ENCODE results near the gene SLC37A4. TPM values are rescaled to one million over a fixed set of nuclear protein-coding genes. Genes with fewer than 3 reads are reported as not detected.

The SLC37A4 gene
- total and polyA plus RNA-seq, 3 donors from 2014 or later: 23.8 to 27.7 (median 26.0) TPM

DNA sequence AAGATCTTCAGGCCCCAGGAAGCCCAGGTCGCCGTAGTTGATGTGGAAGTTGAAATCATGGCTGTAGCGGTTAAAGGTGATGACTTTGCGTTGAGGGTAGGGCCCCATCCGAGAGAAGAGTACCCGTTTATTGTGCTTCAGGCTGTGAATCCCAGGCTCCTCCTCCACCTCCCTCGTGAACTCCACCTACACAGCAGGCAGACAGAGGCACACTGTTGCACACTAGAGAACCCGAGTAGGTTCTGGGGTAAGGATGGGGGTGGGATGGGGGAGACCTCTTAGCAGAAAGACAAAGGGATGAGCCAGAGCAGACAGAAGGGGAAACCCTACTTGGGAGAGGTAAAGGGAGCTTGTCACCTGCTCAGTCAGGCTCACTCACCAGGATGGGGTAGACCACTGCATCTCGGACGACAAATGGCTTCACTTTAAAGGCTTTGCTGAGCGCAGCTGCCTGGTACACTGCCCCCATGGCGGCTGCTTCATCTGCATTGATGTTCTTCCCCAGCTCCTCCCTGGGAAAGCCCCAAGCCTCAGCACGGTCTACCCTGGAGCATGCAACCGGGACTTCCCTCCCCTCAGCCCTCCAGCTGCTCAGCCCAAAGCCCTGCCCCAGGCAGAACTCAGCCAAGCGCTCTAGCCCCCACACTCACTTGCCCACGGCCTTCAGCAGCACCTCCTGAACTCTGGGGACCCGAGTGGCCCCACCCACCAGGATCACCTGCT, 20.9 kb upstream of the SLC37A4 start:
- Histone ChIP-seq H3K27me3 (no peaks in the 10 kb centered on the region), H3K4me3 (no peak overlapping the region), H3K9me3 (no peaks in the 10 kb centered on the region), H3K4me1 (peaks cover 7% of the 10 kb centered on the region), H3K36me3 (ENCODE audit: low read depth, missing control alignments) (no peaks in the 10 kb centered on the region), H3K27ac (no peak overlapping the region)
- WGBS, 2 donors: 87 to 89% methylated on average over 17 of the region's 17 CpGs
- intact Hi-C loops (cut with DNase I; ENCODE audit: low total_unique reads): no loop called here
- TF ChIP-seq POLR2A (IDR thresholded peaks at IDR 0.05) (no peak), CTCF (IDR thresholded peaks at IDR 0.05) (no peak)
- DNase-seq: no peak

GRCh38 chr11:119049081-119049480, 18.4 kb upstream of the SLC37A4 start:
- WGBS, 2 donors: 97 to 100% methylated on average over 1 to 7 of the region's 7 CpGs
- H3K36me3 ChIP-seq (ENCODE audit: low read depth, missing control alignments): no peaks in the 10 kb centered on the region
- H3K9me3 ChIP-seq: no peaks in the 10 kb centered on the region
- no peak overlapping the region for H3K27ac ChIP-seq
- no peak overlapping the region for H3K4me3 ChIP-seq
- intact Hi-C loops (cut with DNase I; ENCODE audit: low total_unique reads): no loop called here
- H3K4me1 ChIP-seq: no peaks in the 10 kb centered on the region
- no peaks in the 10 kb centered on the region for H3K27me3 ChIP-seq
- DNase-seq: no peak
- no peak for TF ChIP-seq POLR2A (IDR thresholded peaks at IDR 0.05)
- no peak for TF ChIP-seq CTCF (IDR thresholded peaks at IDR 0.05)

GRCh38 chr11:119048644-119049043, 18.0 kb upstream of the SLC37A4 start:
- H3K4me1 ChIP-seq: no peaks in the 10 kb centered on the region
- intact Hi-C loops (cut with DNase I; ENCODE audit: low total_unique reads): no loop called here

GRCh38 chr11:119047205-119047604, 16.5 kb upstream of the SLC37A4 start:
- Histone ChIP-seq H3K9me3 (no peaks in the 10 kb centered on the region), H3K4me1 (no peaks in the 10 kb centered on the region), H3K4me3 (no peak overlapping the region), H3K36me3 (ENCODE audit: low read depth, missing control alignments) (no peaks in the 10 kb centered on the region), H3K27me3 (no peaks in the 10 kb centered on the region), H3K27ac (no peak overlapping the region)
- TF ChIP-seq CTCF (IDR thresholded peaks at IDR 0.05) (no peak), POLR2A (IDR thresholded peaks at IDR 0.05) (no peak)
- intact Hi-C loops (cut with DNase I; ENCODE audit: low total_unique reads): no loop called here
- WGBS, 2 donors: 98 to 99% methylated on average over 6 of the region's 6 CpGs
- no peak for DNase-seq

More at GRCh38 chr11:119048644-119049043, 18.0 kb upstream of the SLC37A4 start:
- Histone ChIP-seq H3K27me3 (no peaks in the 10 kb centered on the region), H3K36me3 (ENCODE audit: low read depth, missing control alignments) (no peaks in the 10 kb centered on the region), H3K27ac (no peak overlapping the region), H3K9me3 (no peaks in the 10 kb centered on the region), H3K4me3 (no peak overlapping the region)
- no peak for DNase-seq
- TF ChIP-seq CTCF (IDR thresholded peaks at IDR 0.05) (no peak), POLR2A (IDR thresholded peaks at IDR 0.05) (no peak)
- WGBS, 2 donors: 90 to 95% methylated on average over 9 of the region's 9 CpGs

GRCh38 chr11:119046489-119046888, 15.8 kb upstream of the SLC37A4 start:
- Histone ChIP-seq H3K27me3 (no peaks in the 10 kb centered on the region), H3K4me1 (no peaks in the 10 kb centered on the region), H3K9me3 (no peaks in the 10 kb centered on the region), H3K36me3 (ENCODE audit: low read depth, missing control alignments) (no peaks in the 10 kb centered on the region), H3K4me3 (no peak overlapping the region), H3K27ac (no peak overlapping the region)
- TF ChIP-seq POLR2A (IDR thresholded peaks at IDR 0.05): no peak
- TF ChIP-seq CTCF (IDR thresholded peaks at IDR 0.05): no peak
- DNase-seq: no peak
- intact Hi-C loops (cut with DNase I; ENCODE audit: low total_unique reads): no loop called here
- WGBS, 2 donors: 86 to 98% methylated on average over 3 to 6 of the region's 6 CpGs

All from testis (tissue), 3 donors.